Type B pancreatic cell (in vitro differentiated cells): Measurements from ENCODE around the gene FOXO4. TPM values are rescaled to one million over a fixed set of nuclear protein-coding genes. Genes with fewer than 3 reads are reported as not detected.

Experiments
- DNase-seq: peaks from one replicate; pipeline ENCODE4 v3.0.0; 2021; ENCODE audit warnings: mixed read lengths; ENCODE audit not compliant: unreplicated experiment; ENCODE audit errors: extremely low spot score
- H3K27ac Mint-ChIP-seq: 2 replicates; pipeline ENCODE4 v1.8.0; 2021; ENCODE audit warnings: mild to moderate bottlenecking, mixed read lengths
- H3K27me3 Mint-ChIP-seq: 2 replicates; pipeline ENCODE4 v1.8.0; 2021; ENCODE audit warnings: mixed read lengths
- H3K36me3 Mint-ChIP-seq: 2 replicates; pipeline ENCODE4 v1.8.0; 2021; ENCODE audit warnings: mixed read lengths
- H3K4me1 Mint-ChIP-seq: one replicate; pipeline ENCODE4 v1.8.0; 2021; ENCODE audit warnings: mixed read lengths; ENCODE audit not compliant: unreplicated experiment
- H3K4me3 Mint-ChIP-seq: 2 replicates; pipeline ENCODE4 v1.8.0; 2021; ENCODE audit warnings: mild to moderate bottlenecking, mixed read lengths
- H3K9me3 Mint-ChIP-seq: 2 replicates; pipeline ENCODE4 v1.8.0; 2021; ENCODE audit warnings: mixed read lengths
- total RNA-seq: library from RNA; stranded (reverse); gene quantifications from 2 replicates; pipeline ENCODE4 v1.2.1, GENCODE V29; 2021; ENCODE audit warnings: low replicate concordance
- TF ChIP-seq, protein P1 (sequence below): fragments of 200-600 bp; sonication (generic); conservative IDR thresholded peaks from 2 replicates; pipeline ENCODE4 v1.5.0; 2021; ENCODE audit warnings: antibody characterized with exemption, mild to moderate bottlenecking

The FOXO4 gene
- total RNA-seq, 1 donor from 2014 or later: 18.8 TPM

DNA sequence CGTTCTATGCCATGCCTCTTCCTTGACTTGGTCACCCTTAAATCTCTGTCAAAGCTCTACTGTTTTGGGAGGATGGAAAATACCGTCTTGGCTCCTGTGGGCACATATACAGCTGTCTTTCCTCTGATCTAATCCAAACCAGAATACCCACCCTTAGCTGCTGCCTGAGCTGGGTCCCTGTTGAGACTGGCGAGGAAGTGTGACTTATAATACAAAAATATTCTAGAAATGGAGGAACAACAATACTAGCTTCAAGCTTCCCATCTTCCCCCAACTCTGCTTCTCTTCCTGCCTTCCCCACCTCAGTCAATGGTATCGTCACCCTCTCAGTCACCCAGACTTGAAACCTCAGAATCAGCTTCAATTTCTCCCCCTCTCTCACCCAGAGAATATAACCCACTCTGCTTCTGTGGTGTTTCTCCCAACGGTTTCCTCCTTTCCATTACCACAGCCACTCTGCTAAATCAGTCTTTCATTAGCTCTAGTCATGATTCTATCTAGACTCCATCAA, 16.3 kb downstream of the FOXO4 start:
- peaks cover 7% of the 10 kb centered on the region for H3K9me3 Mint-ChIP-seq

DNA sequence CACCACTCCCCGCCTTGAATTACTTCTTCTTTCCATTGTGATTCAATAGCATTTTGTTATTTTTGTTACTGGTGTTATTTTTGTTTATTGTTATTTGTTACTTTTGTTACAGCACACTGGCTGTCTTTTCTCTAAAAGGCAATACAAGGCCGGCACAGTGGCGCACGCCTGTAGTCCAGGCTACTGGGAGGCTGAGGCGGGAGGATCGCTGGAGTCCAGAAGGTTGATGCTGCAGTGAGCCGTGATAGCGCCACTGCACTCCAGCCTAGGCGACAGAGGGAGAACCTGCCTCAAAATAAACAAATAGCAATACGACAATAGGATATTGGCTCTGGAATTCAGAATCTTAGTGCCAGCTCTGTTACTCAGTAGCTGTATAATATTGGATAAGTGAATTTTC, 21.7 kb downstream of the FOXO4 start:
- no peak overlapping the region for H3K27ac Mint-ChIP-seq
- peaks cover under 1% of the 10 kb centered on the region for H3K9me3 Mint-ChIP-seq
- H3K4me1 Mint-ChIP-seq: no peaks in the 10 kb centered on the region
- H3K27me3 Mint-ChIP-seq: no peaks in the 10 kb centered on the region
- peak overlapping the region; percentile 39 for H3K4me3 Mint-ChIP-seq
- TF ChIP-seq, protein P1, sequence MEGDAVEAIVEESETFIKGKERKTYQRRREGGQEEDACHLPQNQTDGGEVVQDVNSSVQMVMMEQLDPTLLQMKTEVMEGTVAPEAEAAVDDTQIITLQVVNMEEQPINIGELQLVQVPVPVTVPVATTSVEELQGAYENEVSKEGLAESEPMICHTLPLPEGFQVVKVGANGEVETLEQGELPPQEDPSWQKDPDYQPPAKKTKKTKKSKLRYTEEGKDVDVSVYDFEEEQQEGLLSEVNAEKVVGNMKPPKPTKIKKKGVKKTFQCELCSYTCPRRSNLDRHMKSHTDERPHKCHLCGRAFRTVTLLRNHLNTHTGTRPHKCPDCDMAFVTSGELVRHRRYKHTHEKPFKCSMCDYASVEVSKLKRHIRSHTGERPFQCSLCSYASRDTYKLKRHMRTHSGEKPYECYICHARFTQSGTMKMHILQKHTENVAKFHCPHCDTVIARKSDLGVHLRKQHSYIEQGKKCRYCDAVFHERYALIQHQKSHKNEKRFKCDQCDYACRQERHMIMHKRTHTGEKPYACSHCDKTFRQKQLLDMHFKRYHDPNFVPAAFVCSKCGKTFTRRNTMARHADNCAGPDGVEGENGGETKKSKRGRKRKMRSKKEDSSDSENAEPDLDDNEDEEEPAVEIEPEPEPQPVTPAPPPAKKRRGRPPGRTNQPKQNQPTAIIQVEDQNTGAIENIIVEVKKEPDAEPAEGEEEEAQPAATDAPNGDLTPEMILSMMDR: no peak
- H3K36me3 Mint-ChIP-seq: peaks cover 3% of the 10 kb centered on the region
- DNase-seq: no peak

More for the DNA sequence above, 16.3 kb downstream of the FOXO4 start:
- no peak overlapping the region for H3K4me3 Mint-ChIP-seq
- peak overlapping the region; percentile 84 for H3K27ac Mint-ChIP-seq
- DNase-seq: no peak
- no peaks in the 10 kb centered on the region for H3K27me3 Mint-ChIP-seq
- peaks cover 13% of the 10 kb centered on the region for H3K4me1 Mint-ChIP-seq
- TF ChIP-seq, protein P1: no peak
- H3K36me3 Mint-ChIP-seq: no peaks in the 10 kb centered on the region

DNA sequence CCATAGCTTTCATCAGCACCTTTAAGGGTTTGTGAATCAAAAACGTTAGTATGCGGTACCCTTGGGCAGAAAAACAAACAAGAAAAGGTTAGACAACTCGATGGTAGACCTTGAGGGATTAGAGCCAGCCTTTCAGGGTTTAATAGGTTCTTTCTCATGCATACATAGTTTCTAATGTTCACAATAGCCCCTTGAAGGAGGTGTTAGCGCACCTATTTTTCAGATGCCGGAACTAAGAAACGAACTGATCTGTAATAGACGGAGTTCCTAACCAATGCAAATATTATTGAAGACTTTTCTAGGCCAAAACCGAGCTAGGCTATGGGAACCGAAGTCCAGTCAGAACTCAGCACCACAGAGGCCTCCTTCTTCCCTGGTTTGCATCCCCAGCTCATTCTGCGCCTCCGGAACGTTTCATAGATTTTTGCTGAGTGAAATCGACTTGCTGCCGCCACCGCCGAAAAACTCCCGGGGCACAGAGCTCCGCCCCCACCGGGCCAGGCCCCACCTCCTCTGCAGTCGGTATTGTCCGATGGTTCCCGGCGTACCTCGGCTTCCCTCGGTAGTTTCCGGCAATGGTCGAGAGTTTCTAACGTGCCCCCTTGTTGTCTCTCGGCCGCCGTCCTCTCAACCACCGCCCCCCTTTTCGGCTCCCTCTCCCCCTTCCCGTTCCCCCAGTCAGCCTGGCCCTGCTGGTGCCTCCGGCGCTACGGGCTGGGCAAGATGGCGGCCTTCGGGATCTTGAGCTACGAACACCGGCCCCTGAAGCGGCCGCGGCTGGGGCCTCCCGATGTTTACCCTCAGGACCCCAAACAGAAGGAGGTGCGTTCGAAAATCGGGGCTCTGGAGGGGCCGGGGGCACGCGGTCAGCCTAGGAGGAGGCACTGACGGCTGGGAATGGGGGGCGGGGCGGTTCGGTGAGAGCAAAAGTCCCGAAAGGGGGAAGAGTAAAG, 22.7 kb downstream of the FOXO4 start, which contains the start of gene MED12:
MED12 (plus strand) TSS at position 565 of the 953 bp plus-strand sequence; CDS start at position 724, 159 bp downstream.
- Mint-ChIP-seq H3K27me3 (no peaks in the 10 kb centered on the region), H3K9me3 (no peaks in the 10 kb centered on the region), H3K4me1 (no peaks in the 10 kb centered on the region), H3K36me3 (peaks cover 3% of the 10 kb centered on the region), H3K4me3 (peak within 1 kb of the TSS; percentile 87), H3K27ac (peak within 1 kb of the TSS; percentile 72)
- TF ChIP-seq, protein P1: no peak
- peak; percentile 81 for DNase-seq

DNA sequence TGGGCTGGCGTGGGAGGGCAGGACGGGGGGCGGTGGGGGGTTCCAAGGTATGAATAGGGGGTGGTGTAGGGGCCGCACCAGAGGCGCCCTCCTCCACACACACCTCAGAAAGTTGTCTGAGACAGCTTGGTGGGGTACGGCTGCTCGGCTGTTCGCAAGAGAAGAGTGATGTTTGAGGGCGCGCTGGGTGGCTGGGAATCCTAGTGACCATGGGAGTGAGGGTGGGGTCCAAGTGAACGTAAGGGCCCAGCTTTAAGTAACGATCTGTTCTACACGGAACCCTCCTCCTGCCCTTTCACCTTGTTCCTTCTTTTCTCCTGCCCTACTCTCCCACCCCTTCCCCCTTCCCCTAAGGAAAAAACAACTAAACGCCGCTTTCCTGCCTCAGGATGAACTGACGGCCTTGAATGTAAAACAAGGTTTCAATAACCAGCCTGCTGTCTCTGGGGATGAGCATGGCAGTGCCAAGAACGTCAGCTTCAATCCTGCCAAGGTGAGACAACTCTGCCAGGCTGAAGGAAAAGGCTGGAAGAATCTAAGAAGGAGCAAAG, 23.4 kb downstream of the FOXO4 start:
- H3K36me3 Mint-ChIP-seq: peaks cover 3% of the 10 kb centered on the region
- TF ChIP-seq, protein P1: no peak
- no peaks in the 10 kb centered on the region for H3K4me1 Mint-ChIP-seq
- no peak for DNase-seq
- no peak overlapping the region for H3K27ac Mint-ChIP-seq
- H3K9me3 Mint-ChIP-seq: no peaks in the 10 kb centered on the region
- H3K27me3 Mint-ChIP-seq: no peaks in the 10 kb centered on the region
- peak overlapping the region; percentile 87 for H3K4me3 Mint-ChIP-seq

DNA sequence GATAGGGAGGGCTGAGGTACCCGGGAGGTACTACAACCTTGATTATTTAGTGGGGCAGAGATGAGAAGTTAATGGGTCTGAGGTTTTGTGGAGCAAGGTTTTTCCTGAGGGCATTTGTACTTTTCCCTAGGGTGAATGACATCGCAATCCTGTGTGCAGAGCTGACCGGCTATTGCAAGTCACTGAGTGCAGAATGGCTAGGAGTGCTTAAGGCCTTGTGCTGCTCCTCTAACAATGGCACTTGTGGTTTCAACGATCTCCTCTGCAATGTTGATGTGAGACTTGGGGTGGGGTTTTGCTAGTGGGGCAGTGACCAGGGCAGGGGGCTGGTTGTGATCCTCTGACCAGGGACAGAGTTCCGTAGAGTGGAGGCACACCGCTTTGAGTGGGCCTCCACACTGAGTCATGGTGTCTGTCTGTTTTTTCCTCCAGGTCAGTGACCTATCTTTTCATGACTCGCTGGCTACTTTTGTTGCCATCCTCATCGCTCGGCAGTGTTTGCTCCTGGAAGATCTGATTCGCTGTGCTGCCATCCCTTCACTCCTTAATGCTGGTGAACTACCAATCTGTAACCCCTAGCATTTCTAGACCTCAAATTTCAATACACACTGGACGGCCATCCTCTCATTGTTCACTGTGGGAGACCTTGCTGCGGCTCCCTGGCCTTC, 32.6 kb downstream of the FOXO4 start:
- H3K9me3 Mint-ChIP-seq: no peaks in the 10 kb centered on the region
- H3K4me1 Mint-ChIP-seq: peaks cover 5% of the 10 kb centered on the region
- no peak overlapping the region for H3K4me3 Mint-ChIP-seq
- TF ChIP-seq, protein P1: no peak
- peaks cover 17% of the 10 kb centered on the region for H3K36me3 Mint-ChIP-seq
- H3K27me3 Mint-ChIP-seq: no peaks in the 10 kb centered on the region
- H3K27ac Mint-ChIP-seq: no peak overlapping the region
- no peak for DNase-seq
